ENCODE measurements around the gene TPGS1.

DNA sequence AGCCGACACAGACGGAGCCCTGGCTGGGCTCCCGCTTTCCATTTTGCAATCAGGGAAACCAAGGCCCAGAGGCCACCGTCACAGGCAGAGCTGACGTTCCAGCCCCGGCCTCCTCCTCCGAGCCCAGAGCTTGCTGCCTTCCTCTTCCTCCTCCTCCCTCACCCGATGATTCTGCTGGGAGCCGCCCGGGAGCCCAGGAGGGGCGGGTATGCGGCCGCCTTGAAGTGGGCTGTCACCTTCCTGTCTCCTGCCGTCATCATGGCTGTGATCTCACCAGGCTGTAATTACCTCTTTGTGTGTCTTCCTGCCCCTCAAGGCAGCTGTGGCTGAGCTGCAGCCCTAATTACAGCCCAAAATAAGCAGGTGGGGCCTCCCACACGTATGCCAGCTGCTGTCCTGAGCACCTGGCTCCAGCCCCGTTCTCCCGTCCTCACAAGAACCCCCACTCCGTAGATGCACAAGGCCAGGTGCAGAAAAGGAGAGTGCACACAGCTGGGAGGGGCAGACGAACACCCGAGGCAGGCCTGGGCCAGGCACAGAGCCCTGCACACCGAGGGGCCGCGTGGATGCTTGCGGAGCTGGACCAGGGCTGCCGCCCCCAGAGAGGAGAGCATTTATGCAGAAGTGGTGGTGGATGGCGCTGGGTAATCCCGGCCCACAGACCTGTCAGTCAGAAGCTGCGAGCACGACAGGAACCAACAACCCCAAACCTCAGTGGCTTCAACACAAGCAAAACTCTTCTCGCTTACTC lies 4.0 kb downstream of the TPGS1 start:
- TF ChIP-seq, protein P1, sequence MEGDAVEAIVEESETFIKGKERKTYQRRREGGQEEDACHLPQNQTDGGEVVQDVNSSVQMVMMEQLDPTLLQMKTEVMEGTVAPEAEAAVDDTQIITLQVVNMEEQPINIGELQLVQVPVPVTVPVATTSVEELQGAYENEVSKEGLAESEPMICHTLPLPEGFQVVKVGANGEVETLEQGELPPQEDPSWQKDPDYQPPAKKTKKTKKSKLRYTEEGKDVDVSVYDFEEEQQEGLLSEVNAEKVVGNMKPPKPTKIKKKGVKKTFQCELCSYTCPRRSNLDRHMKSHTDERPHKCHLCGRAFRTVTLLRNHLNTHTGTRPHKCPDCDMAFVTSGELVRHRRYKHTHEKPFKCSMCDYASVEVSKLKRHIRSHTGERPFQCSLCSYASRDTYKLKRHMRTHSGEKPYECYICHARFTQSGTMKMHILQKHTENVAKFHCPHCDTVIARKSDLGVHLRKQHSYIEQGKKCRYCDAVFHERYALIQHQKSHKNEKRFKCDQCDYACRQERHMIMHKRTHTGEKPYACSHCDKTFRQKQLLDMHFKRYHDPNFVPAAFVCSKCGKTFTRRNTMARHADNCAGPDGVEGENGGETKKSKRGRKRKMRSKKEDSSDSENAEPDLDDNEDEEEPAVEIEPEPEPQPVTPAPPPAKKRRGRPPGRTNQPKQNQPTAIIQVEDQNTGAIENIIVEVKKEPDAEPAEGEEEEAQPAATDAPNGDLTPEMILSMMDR (IDR thresholded peaks at IDR 0.05; ENCODE audit: low read depth, low read length, poor library complexity, severe bottlenecking): no peak
- TF ChIP-seq EZH2phosphoT487 (IDR thresholded peaks at IDR 0.05; ENCODE audit: borderline replicate concordance, low read length): no peak
